Thoracic aorta (tissue), 2 donors: Measurements from ENCODE around the gene SRF. TPM values are rescaled to one million over a fixed set of nuclear protein-coding genes. Genes with fewer than 3 reads are reported as not detected.

Source experiments
- ATAC-seq: fragments of 150-250 bp; one replicate; pipeline ENCODE4 v1.8.0; 2017; ENCODE audit warnings: low read depth; ENCODE audit not compliant: insufficient number of reproducible peaks, low FRiP score
- DNase-seq: peaks from one replicate; pipeline ENCODE4 v3.0.0-alpha.2; 2020; ENCODE audit warnings: low spot score
- H3K27ac ChIP-seq, 2 donors: fragments of 200-600 bp; sonication (generic); 1 replicate in 1 of 2; 2 replicates in 1 of 2; pipeline ENCODE4 v1.5.1; 2016; ENCODE audit warnings: mild to moderate bottlenecking in 2 of 2, moderate library complexity in 2 of 2
- H3K27me3 ChIP-seq: fragments of 200-600 bp; sonication (generic); replicated peaks from 2 replicates; pipeline ENCODE4 v1.6.0; 2016; ENCODE audit warnings: mild to moderate bottlenecking; ENCODE audit not compliant: insufficient read depth
- H3K36me3 ChIP-seq: fragments of 200-600 bp; sonication (generic); one replicate; pipeline ENCODE4 v1.5.1; 2016
- H3K4me1 ChIP-seq, 2 donors: fragments of 200-600 bp; sonication (generic); 1 replicate in 1 of 2; 2 replicates in 1 of 2; pipeline versions ENCODE4 v1.5.1 to v1.6.0; 2016; ENCODE audit warnings: low read depth in 2 of 2, mild to moderate bottlenecking in 1 of 2; ENCODE audit not compliant: control insufficient read depth in 1 of 2
- H3K4me3 ChIP-seq: fragments of 200-600 bp; sonication (generic); 2 replicates; pipeline ENCODE4 v1.5.1; 2016; ENCODE audit warnings: mild to moderate bottlenecking
- H3K9me3 ChIP-seq: fragments of 200-600 bp; sonication (generic); 2 replicates; pipeline ENCODE4 v1.5.1; 2016
- total RNA-seq, 2 donors: library from RNA; depleted of rRNA; stranded (reverse); fragments of >200 nt; gene quantifications; one replicate each; pipeline versions ENCODE4 v1.1.0 to v1.2.3, GENCODE V29; 2016
- TF ChIP-seq, protein P1 (sequence below): fragments of 200-600 bp; sonication (generic); IDR thresholded peaks from one replicate; pipeline ENCODE4 v1.5.1; 2019; ENCODE audit warnings: antibody characterized with exemption

Gene SRF
- total RNA-seq, 2 donors from 2014 or later: 79.5 to 99.0 TPM

DNA sequence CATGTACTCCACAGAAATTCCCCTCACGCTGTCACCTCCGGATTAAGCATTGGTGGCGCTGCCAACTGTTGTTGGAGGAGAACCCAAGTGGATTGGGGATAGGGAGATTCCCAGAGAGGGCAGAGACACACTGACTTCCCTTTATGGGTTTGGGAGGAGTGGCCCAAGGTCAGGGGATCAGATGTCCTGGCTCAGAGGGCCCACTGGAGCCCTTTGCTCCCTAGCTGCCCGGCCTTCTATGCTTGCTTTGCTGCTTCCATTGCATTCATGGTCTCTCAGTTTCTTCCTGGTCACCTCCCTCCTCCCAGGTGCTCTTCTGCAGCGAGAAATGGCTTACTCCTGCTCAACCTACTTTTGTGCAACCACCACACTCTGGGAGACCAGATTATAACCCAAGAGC, 25.3 kb downstream of the SRF start:
- H3K27ac ChIP-seq: no peak overlapping the region
- no peak for DNase-seq
- no peaks in the 10 kb centered on the region for H3K27me3 ChIP-seq
- no peak overlapping the region for H3K4me3 ChIP-seq
- no peaks in the 10 kb centered on the region for H3K9me3 ChIP-seq
- no peak for ATAC-seq
- peaks cover 49% of the 10 kb centered on the region for H3K36me3 ChIP-seq
- H3K4me1 ChIP-seq: no peaks in the 10 kb centered on the region
- TF ChIP-seq, protein P1, sequence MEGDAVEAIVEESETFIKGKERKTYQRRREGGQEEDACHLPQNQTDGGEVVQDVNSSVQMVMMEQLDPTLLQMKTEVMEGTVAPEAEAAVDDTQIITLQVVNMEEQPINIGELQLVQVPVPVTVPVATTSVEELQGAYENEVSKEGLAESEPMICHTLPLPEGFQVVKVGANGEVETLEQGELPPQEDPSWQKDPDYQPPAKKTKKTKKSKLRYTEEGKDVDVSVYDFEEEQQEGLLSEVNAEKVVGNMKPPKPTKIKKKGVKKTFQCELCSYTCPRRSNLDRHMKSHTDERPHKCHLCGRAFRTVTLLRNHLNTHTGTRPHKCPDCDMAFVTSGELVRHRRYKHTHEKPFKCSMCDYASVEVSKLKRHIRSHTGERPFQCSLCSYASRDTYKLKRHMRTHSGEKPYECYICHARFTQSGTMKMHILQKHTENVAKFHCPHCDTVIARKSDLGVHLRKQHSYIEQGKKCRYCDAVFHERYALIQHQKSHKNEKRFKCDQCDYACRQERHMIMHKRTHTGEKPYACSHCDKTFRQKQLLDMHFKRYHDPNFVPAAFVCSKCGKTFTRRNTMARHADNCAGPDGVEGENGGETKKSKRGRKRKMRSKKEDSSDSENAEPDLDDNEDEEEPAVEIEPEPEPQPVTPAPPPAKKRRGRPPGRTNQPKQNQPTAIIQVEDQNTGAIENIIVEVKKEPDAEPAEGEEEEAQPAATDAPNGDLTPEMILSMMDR: no peak

DNA sequence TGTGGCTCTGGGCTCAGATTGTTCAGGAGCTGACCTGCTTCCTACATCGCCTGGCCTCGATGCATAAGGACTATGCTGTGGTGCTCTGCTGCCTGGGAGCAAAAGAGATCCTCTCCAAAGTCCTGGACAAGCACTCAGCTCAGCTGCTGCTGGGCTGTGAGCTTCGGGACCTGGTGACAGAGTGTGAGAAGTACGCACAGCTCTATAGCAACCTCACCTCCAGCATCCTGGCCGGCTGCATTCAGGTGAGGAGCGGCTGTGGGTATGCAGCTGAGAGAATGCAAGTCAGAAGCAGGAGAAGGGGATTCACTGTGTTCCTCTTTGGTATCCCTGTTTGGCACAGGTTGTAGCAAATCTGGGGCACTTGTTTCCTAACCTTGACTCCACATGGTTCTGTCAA, 28.8 kb downstream of the SRF start:
- H3K27ac ChIP-seq: no peak overlapping the region
- peaks cover 29% of the 10 kb centered on the region for H3K36me3 ChIP-seq
- no peaks in the 10 kb centered on the region for H3K27me3 ChIP-seq
- no peaks in the 10 kb centered on the region for H3K9me3 ChIP-seq
- H3K4me1 ChIP-seq: no peaks in the 10 kb centered on the region
- ATAC-seq (no peak), DNase-seq (no peak)
- TF ChIP-seq, protein P1: no peak
- H3K4me3 ChIP-seq: no peak overlapping the region

DNA sequence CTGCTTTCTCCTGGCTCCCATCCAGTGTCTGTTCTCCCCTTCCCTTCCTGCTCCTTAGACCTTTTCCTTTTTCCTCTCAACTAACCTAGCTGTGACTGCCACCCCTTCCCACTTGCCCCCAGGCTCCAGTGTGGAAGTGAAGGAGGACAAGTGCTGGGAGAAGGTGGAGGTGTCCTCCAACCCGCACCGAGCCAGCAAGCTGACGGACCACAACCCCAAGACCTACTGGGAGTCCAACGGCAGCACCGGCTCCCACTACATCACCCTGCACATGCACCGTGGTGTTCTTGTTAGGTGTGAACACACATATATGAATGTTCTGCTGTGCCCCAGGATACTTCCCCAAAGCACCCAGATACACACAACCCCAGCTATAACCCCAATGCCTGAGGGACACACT, 29.5 kb downstream of the SRF start:
- H3K9me3 ChIP-seq: no peaks in the 10 kb centered on the region
- H3K4me3 ChIP-seq: no peak overlapping the region
- peaks cover 24% of the 10 kb centered on the region for H3K36me3 ChIP-seq
- ATAC-seq: no peak
- H3K4me1 ChIP-seq: no peaks in the 10 kb centered on the region
- TF ChIP-seq, protein P1: no peak
- no peak overlapping the region for H3K27ac ChIP-seq
- no peaks in the 10 kb centered on the region for H3K27me3 ChIP-seq
- no peak for DNase-seq

DNA sequence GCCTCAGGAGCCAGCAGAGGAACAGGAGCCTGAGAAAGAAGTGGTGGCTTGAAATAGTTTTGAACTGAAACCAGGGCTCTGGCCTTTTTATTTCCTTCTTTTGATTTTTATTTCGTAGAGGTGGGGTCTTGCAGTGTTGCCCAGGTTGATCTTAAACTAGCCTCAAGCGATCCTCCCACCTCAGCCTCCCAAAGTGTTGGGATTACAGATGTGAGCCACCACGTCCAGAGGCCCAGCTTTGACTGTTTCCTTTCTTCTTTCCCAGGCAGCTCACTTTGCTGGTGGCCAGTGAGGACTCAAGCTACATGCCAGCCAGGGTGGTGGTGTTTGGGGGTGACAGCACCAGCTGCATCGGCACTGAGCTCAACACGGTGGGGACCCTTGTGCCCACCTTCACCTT, 31.4 kb downstream of the SRF start:
- ATAC-seq (no peak), DNase-seq (no peak)
- Histone ChIP-seq H3K9me3 (no peaks in the 10 kb centered on the region), H3K4me3 (no peak overlapping the region), H3K36me3 (peaks cover 19% of the 10 kb centered on the region), H3K4me1 (no peaks in the 10 kb centered on the region), H3K27me3 (no peaks in the 10 kb centered on the region), H3K27ac (no peak overlapping the region)
- TF ChIP-seq, protein P1: no peak

DNA sequence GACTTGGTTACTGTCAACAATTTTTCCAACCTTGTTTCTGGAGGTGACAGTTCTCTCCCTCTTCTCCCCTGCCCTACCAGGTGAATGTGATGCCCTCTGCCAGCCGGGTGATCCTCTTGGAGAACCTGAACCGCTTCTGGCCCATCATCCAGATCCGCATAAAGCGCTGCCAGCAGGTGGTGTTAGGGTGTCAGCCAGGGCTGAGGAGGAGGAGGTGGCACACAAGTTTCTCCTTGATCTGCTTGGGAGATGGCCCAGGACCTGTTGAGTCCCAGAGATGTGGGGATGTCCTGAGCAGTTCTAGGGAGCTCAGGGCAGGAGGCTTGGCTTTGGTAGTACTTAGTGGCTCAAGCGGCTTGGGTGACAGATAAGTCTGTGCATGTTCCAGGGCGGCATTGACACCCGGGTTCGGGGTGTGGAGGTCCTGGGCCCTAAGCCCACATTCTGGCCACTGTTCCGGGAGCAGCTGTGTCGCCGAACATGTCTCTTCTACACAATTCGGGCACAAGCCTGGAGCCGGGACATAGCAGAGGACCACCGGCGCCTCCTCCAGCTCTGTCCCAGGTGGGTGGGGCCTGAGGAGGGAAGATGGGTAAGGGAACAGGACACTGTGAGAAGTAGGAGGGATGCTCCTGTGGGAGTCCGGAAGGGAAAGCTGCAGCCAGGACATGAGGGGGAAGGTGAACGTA, 32.1 kb downstream of the SRF start:
- Histone ChIP-seq H3K27me3 (no peaks in the 10 kb centered on the region), H3K4me3 (no peak overlapping the region), H3K27ac (no peak overlapping the region), H3K4me1 (no peaks in the 10 kb centered on the region), H3K36me3 (peaks cover 14% of the 10 kb centered on the region), H3K9me3 (no peaks in the 10 kb centered on the region)
- DNase-seq: no peak
- TF ChIP-seq, protein P1: no peak
- ATAC-seq: no peak
